Endodermal cell (in vitro differentiated cells): ENCODE results near the gene BPI. TPM values are rescaled to one million over a fixed set of nuclear protein-coding genes. Genes with fewer than 3 reads are reported as not detected.

Experiments
- DNase-seq: peaks from one replicate; pipeline ENCODE4 v3.0.0-alpha.2; 2017
- H3K27ac ChIP-seq: 2 replicates; pipeline ENCODE4 v1.5.1; 2013; ENCODE audit warnings: mild to moderate bottlenecking, low read depth, low read length, moderate library complexity
- H3K27me3 ChIP-seq: 2 replicates; pipeline ENCODE4 v1.6.1; 2013; ENCODE audit warnings: mild to moderate bottlenecking, low read length, moderate library complexity; ENCODE audit not compliant: insufficient read depth, control insufficient read depth, poor library complexity, severe bottlenecking
- H3K36me3 ChIP-seq: 2 replicates; pipeline ENCODE4 v1.7.0; 2013; ENCODE audit warnings: mild to moderate bottlenecking, low read length, moderate library complexity; ENCODE audit not compliant: control insufficient read depth, insufficient read depth
- H3K4me1 ChIP-seq: one replicate; pipeline ENCODE4 v1.7.0; 2013; ENCODE audit warnings: low read length; ENCODE audit not compliant: control insufficient read depth, insufficient read depth
- H3K4me3 ChIP-seq: 2 replicates; pipeline ENCODE4 v1.5.1; 2013; ENCODE audit warnings: mild to moderate bottlenecking, low read length, moderate library complexity
- H3K9ac ChIP-seq: 2 replicates; pipeline ENCODE4 v1.6.1; 2013; ENCODE audit warnings: mild to moderate bottlenecking, low read length, moderate library complexity; ENCODE audit not compliant: poor library complexity, severe bottlenecking; ENCODE audit errors: extremely low read depth
- H3K9me3 ChIP-seq: 2 replicates; pipeline ENCODE4 v1.6.1; 2013; ENCODE audit warnings: mild to moderate bottlenecking, low read length, moderate library complexity; ENCODE audit not compliant: control insufficient read depth
- H3K27ac Mint-ChIP-seq: 2 replicates; pipeline ENCODE4 v1.8.0; 2020; ENCODE audit warnings: mixed read lengths
- H3K27me3 Mint-ChIP-seq: 2 replicates; pipeline ENCODE4 v1.8.0; 2021; ENCODE audit warnings: mild to moderate bottlenecking, mixed read lengths; ENCODE audit not compliant: insufficient read depth
- H3K36me3 Mint-ChIP-seq: 2 replicates; pipeline ENCODE4 v1.8.0; 2020; ENCODE audit warnings: low read depth, mixed read lengths
- H3K4me1 Mint-ChIP-seq: 2 replicates; pipeline ENCODE4 v1.8.0; 2020; ENCODE audit warnings: mixed read lengths
- H3K4me3 Mint-ChIP-seq: 2 replicates; pipeline ENCODE4 v1.8.0; 2020; ENCODE audit warnings: mild to moderate bottlenecking, moderate library complexity, mixed read lengths
- H3K9me3 Mint-ChIP-seq: 2 replicates; pipeline ENCODE4 v1.8.0; 2020; ENCODE audit warnings: mild to moderate bottlenecking, mixed read lengths
- CTCF ChIP-seq: fragments of 200-600 bp; sonication (generic); conservative IDR thresholded peaks from 2 replicates; pipeline ENCODE4 v1.5.0; 2021; ENCODE audit warnings: antibody characterized with exemption, mild to moderate bottlenecking
- WGBS, 2 experiments: methylation state at CpG; one replicate each; pipeline versions ENCODE4 v1.1.5 to v1.1.7; 2013; ENCODE audit warnings: missing lambda C conversion rate in 2 of 2, mixed read lengths in 1 of 2; ENCODE audit not compliant: insufficient coverage in 1 of 2, insufficient read length in 1 of 2; 5-methylcytosine and 5-hydroxymethylcytosine counted together
- total RNA-seq, 2 donors: library from RNA; stranded (reverse); fragmentation: NEBNext Ultra II Directional in 1 of 2; extraction: Animal tissue kit (Norgen Biotek cat#: 25700) in 1 of 2; gene quantifications; 2 replicates in 1 of 2; 3 replicates in 1 of 2; pipeline ENCODE4 v1.2.1, GENCODE V29; 2021

The BPI gene
- total RNA-seq, 2 donors from 2014 or later = not detected

- 70 to 88% methylated on average over 4 of the region's 4 CpGs for WGBS, 2 experiments
- H3K27ac Mint-ChIP-seq = no peak overlapping the region
- Histone ChIP-seq H3K36me3 (no peaks in the 10 kb centered on the region), H3K9ac (no peak overlapping the region), H3K27ac (no peak overlapping the region), H3K4me3 (no peak overlapping the region), H3K9me3 (peaks cover 6% of the 10 kb centered on the region), H3K27me3 (no peaks in the 10 kb centered on the region), H3K4me1 (no peaks in the 10 kb centered on the region)
- no peak overlapping the region for H3K4me3 Mint-ChIP-seq
- peaks cover 2% of the 10 kb centered on the region for H3K9me3 Mint-ChIP-seq
- no peak for TF ChIP-seq CTCF
- H3K27me3 Mint-ChIP-seq = peaks cover 7% of the 10 kb centered on the region
- no peak for DNase-seq
- no peaks in the 10 kb centered on the region for H3K36me3 Mint-ChIP-seq
- no peaks in the 10 kb centered on the region for H3K4me1 Mint-ChIP-seq
These were observed 4.1 kb downstream of the BPI start for GRCh38 chr20:38308047-38308438.

GRCh38 chr20:38308447-38308846 is 4.5 kb downstream of the BPI start:
- no peak for TF ChIP-seq CTCF
- 50% methylated on average over 1 of the region's 1 CpG; no CpG with 5 or more reads in 1 of the 2 experiments for WGBS, 2 experiments
- Mint-ChIP-seq H3K27me3 (peaks cover 7% of the 10 kb centered on the region), H3K9me3 (peaks cover 2% of the 10 kb centered on the region), H3K27ac (no peak overlapping the region), H3K4me3 (no peak overlapping the region), H3K4me1 (no peaks in the 10 kb centered on the region), H3K36me3 (no peaks in the 10 kb centered on the region)
- no peaks in the 10 kb centered on the region for H3K4me1 ChIP-seq
- H3K4me3 ChIP-seq = no peak overlapping the region
- DNase-seq = no peak
- H3K9me3 ChIP-seq = peaks cover 6% of the 10 kb centered on the region
- H3K36me3 ChIP-seq = no peaks in the 10 kb centered on the region
- H3K27me3 ChIP-seq = no peaks in the 10 kb centered on the region
- no peak overlapping the region for H3K27ac ChIP-seq
- no peak overlapping the region for H3K9ac ChIP-seq

- Mint-ChIP-seq H3K36me3 (no peaks in the 10 kb centered on the region), H3K9me3 (peaks cover 2% of the 10 kb centered on the region), H3K27me3 (peaks cover 9% of the 10 kb centered on the region), H3K4me3 (no peak overlapping the region), H3K4me1 (no peaks in the 10 kb centered on the region), H3K27ac (no peak overlapping the region)
- WGBS, 2 experiments = 89 to 90% methylated on average over 2 to 3 of the region's 3 CpGs
- Histone ChIP-seq H3K4me3 (no peak overlapping the region), H3K9ac (no peak overlapping the region), H3K9me3 (peaks cover 6% of the 10 kb centered on the region), H3K27ac (no peak overlapping the region), H3K4me1 (no peaks in the 10 kb centered on the region), H3K36me3 (no peaks in the 10 kb centered on the region), H3K27me3 (no peaks in the 10 kb centered on the region)
- DNase-seq = no peak
- no peak for TF ChIP-seq CTCF
These were observed 7.1 kb downstream of the BPI start for GRCh38 chr20:38311091-38311490.
